ENCODE measurements around the gene OR2T1.
A peak's percentile ranks its signal among the peaks of the same experiment; 100 is the strongest.
"Not testable (repeated sequence)": the region's sequence is repeated elsewhere in the genome, so short reads cannot be mapped to it uniquely, and the experiment has no call there.

The OR2T1 gene, protein sequence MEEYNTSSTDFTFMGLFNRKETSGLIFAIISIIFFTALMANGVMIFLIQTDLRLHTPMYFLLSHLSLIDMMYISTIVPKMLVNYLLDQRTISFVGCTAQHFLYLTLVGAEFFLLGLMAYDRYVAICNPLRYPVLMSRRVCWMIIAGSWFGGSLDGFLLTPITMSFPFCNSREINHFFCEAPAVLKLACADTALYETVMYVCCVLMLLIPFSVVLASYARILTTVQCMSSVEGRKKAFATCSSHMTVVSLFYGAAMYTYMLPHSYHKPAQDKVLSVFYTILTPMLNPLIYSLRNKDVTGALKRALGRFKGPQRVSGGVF

DNA sequence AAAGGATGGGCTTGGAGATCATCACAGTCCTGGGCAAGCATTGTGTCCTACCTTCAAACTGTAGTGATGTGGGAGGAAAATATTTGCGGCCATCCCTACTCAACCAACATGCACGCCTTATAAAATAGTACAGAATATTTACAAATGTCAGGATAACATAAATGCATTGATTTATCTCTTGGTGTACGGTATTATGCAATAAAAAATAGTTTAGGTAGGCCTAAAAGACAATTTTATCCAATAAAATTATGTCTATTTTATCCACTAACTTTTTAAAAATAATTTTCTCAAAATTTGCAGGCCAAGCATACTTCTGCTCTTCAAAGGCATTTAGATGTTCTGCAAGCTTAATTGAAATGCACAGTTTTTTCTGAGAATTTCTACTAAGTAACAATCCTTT, at the start of gene OR2T1:
OR2T1 (plus strand) TSS at position 301 of the 400 bp plus-strand sequence. CDS start 3,100 bp downstream, outside the sequence.
- no peak for DNase-seq (ENCODE audit: low spot score)
- no peak for FAIRE-seq

DNA sequence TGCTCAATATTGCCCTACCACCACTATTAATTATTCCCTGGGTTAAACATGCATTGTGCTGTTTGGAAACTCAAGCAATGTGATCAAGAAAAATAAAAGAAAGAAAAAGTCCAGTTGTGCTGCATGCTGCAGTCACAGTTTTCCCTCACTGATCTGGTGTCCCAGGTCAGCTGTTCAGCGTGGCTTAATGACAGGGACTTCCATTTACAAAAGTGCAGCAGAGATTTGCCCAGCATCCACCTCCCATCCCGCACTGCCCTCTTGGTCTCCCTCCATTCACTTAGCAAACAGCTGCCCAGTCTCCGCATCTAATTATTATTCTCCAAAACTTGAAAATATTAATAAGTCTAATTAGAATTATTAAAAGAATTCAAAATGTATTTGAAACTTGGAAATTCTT, 43.4 kb upstream of the OR2T1 start:
- no peak for DNase-seq (ENCODE audit: low spot score)
- FAIRE-seq: no peak

DNA sequence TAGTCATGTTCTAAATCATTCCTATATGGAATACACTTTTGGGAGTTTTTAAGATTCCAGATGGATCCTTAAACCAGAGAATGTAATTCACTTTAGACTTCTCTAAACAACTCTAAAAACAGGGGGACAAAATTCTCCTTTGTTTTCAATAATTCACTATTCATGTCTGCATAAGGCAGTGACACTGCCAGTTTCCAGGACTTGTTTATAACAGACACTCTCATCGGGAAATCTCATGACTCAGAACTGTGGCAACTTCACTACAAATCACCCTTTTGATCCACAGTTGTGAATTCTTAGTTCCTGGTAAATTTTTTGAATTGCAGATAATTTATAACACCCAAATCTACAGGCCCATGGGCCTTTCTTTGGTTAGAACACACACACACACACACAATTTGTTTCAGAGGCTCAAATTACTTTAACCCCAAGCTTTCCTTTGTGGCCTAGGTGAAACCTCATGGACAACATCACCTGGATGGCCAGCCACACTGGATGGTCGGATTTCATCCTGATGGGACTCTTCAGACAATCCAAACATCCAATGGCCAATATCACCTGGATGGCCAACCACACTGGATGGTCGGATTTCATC, 41.6 kb upstream of the OR2T1 start, which contains the start of gene OR2T4:
OR2T4 (plus strand) TSS at position 545 of the 595 bp plus-strand sequence; CDS start at position 545, 0 bp downstream.
- FAIRE-seq (no peak), DNase-seq (ENCODE audit: low spot score) (no peak)

DNA sequence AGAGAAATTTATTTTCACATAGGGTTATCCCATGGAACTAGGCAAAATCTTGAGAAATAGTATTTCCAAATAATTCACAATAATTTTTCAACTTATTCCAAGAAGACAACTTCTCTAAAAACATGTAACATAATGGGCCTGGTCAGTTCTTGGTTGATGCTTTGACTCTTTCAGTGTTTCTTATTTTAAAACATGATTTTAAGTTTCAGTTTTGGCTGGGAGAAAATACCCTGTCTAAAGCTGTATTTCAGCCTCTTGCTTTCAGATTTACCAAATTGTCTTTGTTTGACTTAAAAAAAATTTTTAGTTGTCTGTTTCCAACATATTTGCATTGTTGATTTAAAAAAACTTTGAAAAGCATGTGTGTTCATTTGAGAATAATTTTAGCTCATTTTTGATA, 36.2 kb upstream of the OR2T1 start:
- DNase-seq (ENCODE audit: low spot score): no peak

GRCh38 chr1:248372394-248372793, 30.5 kb upstream of the OR2T1 start:
- FAIRE-seq (no peak), DNase-seq (ENCODE audit: low spot score) (no peak)

More for the DNA sequence above, 36.2 kb upstream of the OR2T1 start:
- no peak for FAIRE-seq

- DNase-seq (ENCODE audit: low spot score) (no peak), FAIRE-seq (no peak)
Measured at GRCh38 chr1:248373761-248374160, 29.1 kb upstream of the OR2T1 start.

DNA sequence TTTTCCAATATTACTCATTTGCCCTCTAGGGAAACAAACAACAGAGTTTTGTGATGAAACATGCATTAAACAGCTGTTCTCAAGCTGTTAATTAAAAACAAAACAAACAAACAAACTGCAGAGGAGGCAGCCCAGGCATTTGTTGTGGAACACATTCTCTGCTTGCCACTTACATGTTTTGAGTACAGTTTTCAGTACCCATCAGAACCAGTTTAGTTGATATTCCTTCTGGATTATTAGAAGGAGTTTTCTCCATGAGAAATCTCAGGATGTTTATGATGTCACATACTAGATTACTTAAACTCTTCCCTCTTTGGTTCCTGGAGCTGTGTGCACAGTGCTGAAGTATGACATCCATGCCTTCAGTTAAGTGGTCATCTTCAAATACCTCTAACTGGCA, 27.4 kb upstream of the OR2T1 start, which contains the start of gene OR2T6:
OR2T6 (plus strand) TSS at position 301 of the 400 bp plus-strand sequence. CDS start 11,863 bp downstream, outside the sequence.
- no peak for FAIRE-seq

GRCh38 chr1:248376916-248377315, 25.9 kb upstream of the OR2T1 start:
- DNase-seq (ENCODE audit: low spot score) (no peak), FAIRE-seq (peak; percentile 23)

More for the DNA sequence above, 27.4 kb upstream of the OR2T1 start, which contains the start of gene OR2T6:
- DNase-seq (ENCODE audit: low spot score): no peak

DNA sequence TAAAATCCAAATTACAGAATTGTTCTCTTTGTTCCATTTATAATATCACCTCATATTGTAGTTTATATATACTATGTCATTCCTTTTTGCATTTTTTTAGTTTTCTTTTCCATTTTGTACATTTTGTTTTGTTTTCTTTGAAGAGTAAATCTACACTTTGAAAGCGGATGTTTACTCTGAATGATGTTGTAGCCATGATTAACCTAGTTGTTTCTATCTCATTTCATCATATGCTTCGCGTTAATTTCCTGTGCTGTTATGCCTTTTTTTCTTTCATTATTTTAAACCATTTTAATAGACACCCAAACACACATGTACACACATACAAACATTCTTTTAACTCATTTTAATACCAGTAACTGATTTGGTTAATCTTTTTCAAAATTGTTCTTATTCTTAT, 22.0 kb upstream of the OR2T1 start:
- no peak for FAIRE-seq
- no peak for DNase-seq (ENCODE audit: low spot score)

- FAIRE-seq (no peak), DNase-seq (ENCODE audit: low spot score) (no peak)
Measured at GRCh38 chr1:248388426-248388825, 14.4 kb upstream of the OR2T1 start.

DNA sequence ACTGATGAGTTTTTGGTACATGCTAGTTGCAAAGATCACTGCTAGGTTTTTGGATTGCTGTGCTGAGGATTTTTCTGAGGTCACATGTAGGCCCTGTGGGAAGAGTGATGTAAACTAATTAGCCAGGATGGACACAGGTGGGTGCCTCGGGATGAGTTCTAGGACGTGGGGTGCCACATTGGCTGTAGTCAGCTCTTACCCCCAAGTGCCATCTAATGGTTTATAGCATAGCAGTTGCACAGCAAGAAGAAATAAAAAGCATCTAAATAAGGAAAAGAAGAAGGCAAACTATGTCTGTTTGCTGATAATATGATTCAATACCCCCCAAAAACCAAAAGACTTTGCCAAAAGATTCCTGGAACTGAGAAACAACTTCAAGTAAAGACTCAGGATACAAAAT, 9.8 kb upstream of the OR2T1 start:
- no peak for FAIRE-seq

GRCh38 chr1:248404024-248404423, 1.2 kb downstream of the OR2T1 start:
- FAIRE-seq (peak; percentile 100), DNase-seq (ENCODE audit: low spot score) (peak; percentile 46)

More for the DNA sequence above, 9.8 kb upstream of the OR2T1 start:
- no peak for DNase-seq (ENCODE audit: low spot score)

- no peak for FAIRE-seq
- DNase-seq (ENCODE audit: low spot score): no peak
Measured at GRCh38 chr1:248406721-248407692, 4.2 kb downstream of the OR2T1 start.

DNA sequence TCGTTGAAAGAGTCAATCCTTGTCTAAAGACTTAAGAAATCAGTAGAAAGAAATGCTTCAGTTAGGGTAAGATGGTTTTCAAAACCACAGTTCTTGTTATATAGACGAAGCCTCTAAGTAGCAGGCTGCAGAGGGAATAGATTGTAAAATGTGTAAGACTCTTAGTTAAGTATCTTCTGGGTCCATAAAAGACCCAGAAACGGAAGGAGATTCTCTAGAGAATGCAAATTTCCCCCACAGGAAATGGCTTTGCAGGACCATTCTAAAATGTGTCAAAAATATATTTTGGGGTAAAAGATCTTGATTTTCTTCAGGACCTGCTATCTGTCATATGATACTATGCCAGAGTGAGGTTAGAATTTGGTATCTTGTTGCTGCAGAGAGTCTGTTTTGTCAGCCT, 13.4 kb downstream of the OR2T1 start:
- FAIRE-seq (no peak), DNase-seq (ENCODE audit: low spot score) (no peak)

DNA sequence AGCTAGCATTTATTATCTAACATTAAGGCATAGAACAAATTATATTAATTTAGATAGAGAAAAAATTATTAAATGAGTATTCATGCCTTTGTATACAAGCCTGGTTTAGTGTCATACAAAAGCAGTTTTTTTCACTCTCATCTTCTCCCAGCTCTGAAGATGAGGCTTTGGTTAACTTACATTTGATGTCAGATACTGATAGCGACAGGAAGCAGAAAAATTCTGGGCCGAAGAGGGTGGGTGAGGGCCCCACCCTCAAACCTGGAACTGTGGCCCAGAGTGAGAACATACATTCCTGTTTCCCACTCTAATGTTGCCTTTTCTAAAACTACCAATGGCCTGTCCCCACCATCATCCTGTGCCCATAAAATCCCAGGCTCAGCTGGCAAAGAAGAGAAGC, 15.0 kb downstream of the OR2T1 start:
- FAIRE-seq (no peak), DNase-seq (ENCODE audit: low spot score) (no peak)

- FAIRE-seq (no peak), DNase-seq (ENCODE audit: low spot score) (no peak)
Measured at GRCh38 chr1:248421384-248421783, 18.5 kb downstream of the OR2T1 start.

GRCh38 chr1:248427526-248428191, 24.8 kb downstream of the OR2T1 start:
- not testable (repeated sequence) for DNase-seq (ENCODE audit: low spot score); FAIRE-seq

DNA sequence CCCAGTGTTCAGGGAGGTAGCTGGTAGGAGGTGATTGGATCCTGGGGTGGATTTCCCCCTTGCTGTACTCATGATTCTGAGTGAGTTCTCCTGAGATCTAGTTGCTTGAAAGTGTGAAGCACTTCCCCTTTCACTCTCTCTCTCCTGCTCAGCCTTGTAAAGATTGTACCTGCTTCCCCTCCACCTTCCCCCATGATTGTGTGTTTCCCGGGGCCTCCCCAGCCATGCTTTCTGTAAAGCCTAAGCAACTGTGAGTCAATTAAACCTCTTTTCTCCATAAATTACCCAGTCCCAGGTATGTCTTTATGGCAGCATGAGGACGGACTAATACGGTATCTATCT, 25.3 kb downstream of the OR2T1 start:
- peak; percentile 13 for FAIRE-seq

DNA sequence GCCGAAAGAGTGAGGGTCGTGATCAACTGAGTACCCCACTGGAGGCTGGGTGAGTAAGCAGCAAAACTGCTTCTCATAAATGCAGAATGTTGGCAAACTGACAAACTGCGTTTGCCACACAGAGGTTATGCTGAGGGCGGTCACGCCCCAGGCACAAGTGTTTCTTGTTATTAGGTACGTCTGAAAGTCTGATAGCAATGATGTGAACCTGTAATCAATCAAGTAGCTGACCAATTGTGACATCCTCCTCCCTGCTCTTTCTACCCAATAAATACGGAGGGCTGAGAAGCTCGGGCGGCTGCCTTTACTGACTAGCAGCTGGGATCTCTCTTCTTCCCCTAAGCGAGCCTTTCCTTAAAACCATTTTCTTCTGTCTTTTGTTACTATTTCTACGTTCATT, 28.8 kb downstream of the OR2T1 start:
- FAIRE-seq: not testable (repeated sequence)

More for the DNA sequence above, 25.3 kb downstream of the OR2T1 start:
- not testable (repeated sequence) for DNase-seq (ENCODE audit: low spot score)

DNA sequence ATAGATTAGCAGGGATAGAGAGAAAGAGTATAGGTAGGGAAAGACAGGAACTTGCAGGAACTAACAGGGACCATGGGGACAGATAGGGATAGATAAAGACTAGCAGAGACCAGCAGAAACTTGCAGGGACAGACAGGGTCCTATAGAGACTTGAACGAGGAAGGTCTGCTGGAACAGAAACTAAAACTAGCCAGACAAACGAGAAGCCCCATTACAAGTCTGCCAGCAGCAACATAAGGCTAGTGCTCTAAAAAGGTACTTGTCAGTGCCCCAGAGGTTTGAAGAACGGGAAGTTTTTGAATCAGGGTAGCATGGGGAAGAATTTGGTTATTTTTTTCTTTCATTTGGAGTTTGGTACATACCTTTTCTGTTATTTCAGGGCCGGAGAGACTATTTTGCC, 29.4 kb downstream of the OR2T1 start:
- FAIRE-seq; DNase-seq (ENCODE audit: low spot score): not testable (repeated sequence)

More for the DNA sequence above, 28.8 kb downstream of the OR2T1 start:
- not testable (repeated sequence) for DNase-seq (ENCODE audit: low spot score)
